ENCODE results near the gene DCBLD2. TPM values are rescaled to one million over a fixed set of nuclear protein-coding genes. Genes with fewer than 3 reads are reported as not detected.

The DCBLD2 gene
- polyA plus RNA-seq, 1 of the 3 experiments (the other 2 are of a cell fraction) = 159 TPM

GRCh38 chr3:98848108-98848507 lies 53.4 kb downstream of the DCBLD2 start:
- Histone ChIP-seq H3K27me3 (ENCODE audit: insufficient read depth) (no peaks in the 10 kb centered on the region), H3K27ac (ENCODE audit: low read depth in 2 of 2, low read length in 1 of 2) (peak overlapping the region in 1 of 2 experiments; percentile 13; a peak in 1 of 4 replicates), H3K4me2 (no peak overlapping the region), H3K9me2 (no peaks in the 10 kb centered on the region), H4K20me1 (ENCODE audit: insufficient read depth) (peaks cover 99% of the 10 kb centered on the region), H3K79me2 (ENCODE audit: insufficient read depth) (peaks cover 100% of the 10 kb centered on the region), H3K4me3 (ENCODE audit: low read depth in 2 of 2, low read length in 1 of 2) (no peak overlapping the region), H3K36me3 (replicated peaks in 1 of 2; ENCODE audit: control insufficient read depth in 1 of 2, insufficient read depth in 2 of 2, low read length in 1 of 2) (peaks cover 22 to 80% of the 10 kb centered on the region in 2 experiments), H3K4me1 (ENCODE audit: control insufficient read depth in 1 of 2, insufficient read depth in 2 of 2, low read depth in 1 of 2, low read length in 1 of 2) (peaks cover 0 to 22% of the 10 kb centered on the region in 2 experiments; a peak in 3 of 4 replicates), H3K9ac (no peak overlapping the region), H3F3A (replicated peaks; ENCODE audit: insufficient read depth) (peaks cover 68% of the 10 kb centered on the region), H2AFZ (ENCODE audit: low read depth) (no peak overlapping the region), H3K9me3 (no peaks in the 10 kb centered on the region)
- POLR2A ChIA-PET = no interaction called here
- DNase-seq = no peak
- CTCF ChIA-PET = no interaction called here
- 100% methylated on average over 1 of the region's 1 CpG for WGBS (ENCODE audit: low lambda C conversion rate)
- no peak for TF ChIP-seq REST (IDR thresholded peaks at IDR 0.05; ENCODE audit: low read depth, low read length)
- TF ChIP-seq USF2 (IDR thresholded peaks at IDR 0.05; ENCODE audit: borderline replicate concordance, low read depth, low read length) = no peak
- TF ChIP-seq ELF1 (IDR thresholded peaks at IDR 0.05) = no peak
- no peak for TF ChIP-seq GATA2 (CRISPR knock-in tag; IDR thresholded peaks at IDR 0.05)
- TF ChIP-seq EZH2phosphoT487 (IDR thresholded peaks at IDR 0.05; ENCODE audit: borderline replicate concordance, low read depth) = no peak
- no peak for TF ChIP-seq GABPA (IDR thresholded peaks at IDR 0.05; ENCODE audit: low read depth)

GRCh38 chr3:98846101-98846500 lies 55.4 kb downstream of the DCBLD2 start:
- H3K36me3 ChIP-seq (replicated peaks in 1 of 2; ENCODE audit: control insufficient read depth in 1 of 2, insufficient read depth in 2 of 2, low read length in 1 of 2) = peaks cover 24 to 88% of the 10 kb centered on the region in 2 experiments
- no peak overlapping the region for H2AFZ ChIP-seq (ENCODE audit: low read depth)
- no peak; the same call in 1 of the 2 replicates for TF ChIP-seq POLR2AphosphoS5 (IDR thresholded peaks at IDR 0.05; ENCODE audit: low read depth, low read length)
- POLR2A ChIA-PET = no interaction called here
- H3K4me3 ChIP-seq (ENCODE audit: low read depth in 2 of 2, low read length in 1 of 2) = no peak overlapping the region
- H3K4me2 ChIP-seq = peak overlapping the region; percentile 20; the same call in 1 of the 2 replicates
- no peaks in the 10 kb centered on the region for H3K9me2 ChIP-seq
- H4K20me1 ChIP-seq (ENCODE audit: insufficient read depth) = peaks cover 99% of the 10 kb centered on the region
- H3K27me3 ChIP-seq (ENCODE audit: insufficient read depth) = no peaks in the 10 kb centered on the region
- H3K9me3 ChIP-seq = no peaks in the 10 kb centered on the region
- no peak overlapping the region for H3K9ac ChIP-seq
- CTCF ChIA-PET = interaction anchor here (1.5 to 1.9 kb wide), 3 partner anchors 29 to 244 kb away, joined by 4 to 6 read pairs (median 5); no protein-coding TSS in a partner anchor
- H3K79me2 ChIP-seq (ENCODE audit: insufficient read depth) = peaks cover 100% of the 10 kb centered on the region
- peaks cover 0 to 22% of the 10 kb centered on the region in 2 experiments; a peak in 3 of 4 replicates for H3K4me1 ChIP-seq (ENCODE audit: control insufficient read depth in 1 of 2, insufficient read depth in 2 of 2, low read depth in 1 of 2, low read length in 1 of 2)
- H3K27ac ChIP-seq (ENCODE audit: low read depth in 2 of 2, low read length in 1 of 2) = peak overlapping the region in 1 of 2 experiments; percentile 34; a peak in 2 of 4 replicates
- peaks cover 70% of the 10 kb centered on the region for H3F3A ChIP-seq (replicated peaks; ENCODE audit: insufficient read depth)
- DNase-seq = no peak
